HG03432 (cell line): ENCODE results near the gene ME3.
"Not testable (repeated sequence)": the region's sequence is repeated elsewhere in the genome, so short reads cannot be mapped to it uniquely, and the experiment has no call there.

Experiments
- ATAC-seq: cut with Tn5 transposase; IDR thresholded peaks from one replicate; pipeline ENCODE4 v1.9.1; 2021; ENCODE audit warnings: mild to moderate bottlenecking, moderate library complexity; ENCODE audit not compliant: unreplicated experiment

The ME3 gene

GRCh38 chr11:86666193-86666592 is 6.2 kb downstream of the ME3 start:
- ATAC-seq, result no peak

GRCh38 chr11:86664930-86665329 is 7.5 kb downstream of the ME3 start:
- ATAC-seq, result no peak

DNA sequence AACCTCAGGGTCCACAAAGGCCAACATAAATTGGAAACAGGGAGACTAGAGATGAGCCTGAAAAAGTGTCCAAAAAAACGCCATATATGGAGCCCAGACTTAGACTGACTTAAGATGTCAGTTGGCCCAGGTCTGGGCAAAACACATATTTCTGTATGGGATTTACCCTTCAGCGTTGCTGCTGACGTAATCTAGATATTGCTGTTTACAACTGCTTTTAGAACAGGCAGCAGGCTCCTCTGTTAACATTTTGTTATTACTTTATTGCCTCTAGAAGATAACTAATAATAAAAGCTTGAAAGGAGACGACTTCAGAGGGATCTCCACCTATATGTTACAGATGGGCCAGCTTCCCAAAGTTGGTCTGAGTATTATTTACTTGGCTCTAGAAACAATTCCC is 8.7 kb downstream of the ME3 start:
- ATAC-seq, result no peak

DNA sequence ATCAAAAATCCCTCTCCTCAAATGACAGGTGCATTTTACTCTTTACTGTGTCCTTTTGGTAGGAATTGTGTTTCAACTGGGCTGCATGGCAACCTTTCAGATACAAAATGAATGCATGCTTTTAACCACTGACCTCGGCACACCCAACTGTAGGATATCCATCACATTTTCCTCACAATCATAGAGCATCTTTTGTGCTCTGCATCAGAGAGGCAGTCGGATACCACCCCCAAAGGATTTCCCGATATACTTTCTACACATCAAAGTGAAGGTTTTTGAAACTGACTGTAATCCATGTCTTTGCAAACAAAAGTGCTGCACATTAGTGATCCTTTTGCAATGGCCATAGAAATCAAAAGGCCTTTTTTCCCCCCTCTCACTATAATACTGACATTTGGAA is 9.1 kb downstream of the ME3 start:
- ATAC-seq, result no peak

DNA sequence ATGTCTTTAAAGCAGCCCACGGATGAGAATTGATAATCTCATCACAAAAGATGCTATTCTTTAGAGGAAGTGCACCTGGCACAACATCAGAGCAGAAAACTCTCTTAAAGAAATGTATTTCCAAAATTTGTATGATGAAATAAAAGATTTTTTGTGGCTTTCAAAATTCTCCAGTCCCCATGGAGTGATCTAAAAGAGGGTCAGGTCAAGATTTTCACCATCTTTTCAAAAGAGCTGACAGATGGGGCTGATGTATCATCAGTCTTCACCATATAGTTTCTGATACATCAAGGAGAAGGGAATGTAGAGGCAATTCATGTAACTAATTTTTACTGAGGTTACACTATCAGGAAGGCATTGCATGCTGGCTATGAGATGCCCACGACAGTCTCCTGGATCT is 11.7 kb downstream of the ME3 start:
- no peak for ATAC-seq

DNA sequence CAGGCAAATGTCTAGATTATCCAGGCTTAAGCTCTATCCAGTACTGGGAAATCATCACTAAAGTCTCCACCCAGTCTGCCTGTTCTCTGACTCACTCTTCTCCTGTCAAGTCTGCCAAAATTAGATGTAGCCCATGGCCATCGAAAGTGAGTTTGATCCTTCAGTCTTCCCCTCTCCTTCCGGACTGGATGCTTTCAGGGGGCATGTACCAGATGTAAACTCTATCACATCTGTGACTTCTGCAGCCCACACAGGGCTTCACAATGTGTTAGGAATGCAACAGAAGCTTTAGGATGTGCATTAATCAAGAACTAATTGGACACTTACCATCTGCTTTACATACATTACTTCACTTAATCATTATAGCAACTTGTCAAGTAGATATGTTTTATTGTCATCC is 12.3 kb downstream of the ME3 start:
- ATAC-seq, result no peak

DNA sequence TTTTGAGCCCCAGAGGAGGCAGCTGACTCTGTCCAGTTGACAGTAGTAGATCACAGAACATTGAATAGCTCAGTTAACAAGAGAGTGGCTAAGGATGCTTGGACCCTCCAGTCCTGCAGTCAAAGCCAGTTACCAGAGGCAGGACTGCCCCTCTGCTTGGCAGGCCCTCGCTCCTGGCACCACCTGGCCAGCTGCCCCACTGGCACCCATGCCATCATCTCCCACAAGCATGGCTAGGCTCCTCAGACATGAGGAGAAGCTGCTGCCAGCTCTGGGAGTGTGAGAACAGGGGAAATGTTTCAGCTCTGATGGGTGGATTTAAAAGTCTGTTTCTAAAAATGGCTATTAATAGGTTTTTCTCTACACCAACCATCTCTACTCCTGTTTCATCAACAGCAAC is 13.9 kb downstream of the ME3 start:
- ATAC-seq, result no peak

DNA sequence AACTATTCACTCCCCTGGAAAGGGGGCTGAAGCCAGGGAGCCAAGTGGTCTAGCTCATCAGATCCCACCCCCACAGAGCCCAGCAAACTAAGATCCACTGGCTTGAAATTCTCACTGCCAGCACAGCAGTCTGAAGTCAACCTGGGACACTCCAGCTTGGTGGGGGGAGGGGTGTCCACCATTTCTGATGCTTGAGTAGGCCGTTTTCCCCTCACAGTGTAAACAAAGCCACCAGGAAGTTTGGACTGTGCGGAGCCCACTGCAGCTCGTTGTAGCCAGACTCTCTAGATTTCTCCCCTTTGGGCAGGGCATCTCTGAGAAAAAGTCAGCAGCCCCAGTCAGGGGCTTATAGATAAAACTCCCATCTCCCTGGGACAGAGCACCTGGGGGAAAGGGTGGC is 27.2 kb downstream of the ME3 start:
- ATAC-seq, result not testable (repeated sequence)

DNA sequence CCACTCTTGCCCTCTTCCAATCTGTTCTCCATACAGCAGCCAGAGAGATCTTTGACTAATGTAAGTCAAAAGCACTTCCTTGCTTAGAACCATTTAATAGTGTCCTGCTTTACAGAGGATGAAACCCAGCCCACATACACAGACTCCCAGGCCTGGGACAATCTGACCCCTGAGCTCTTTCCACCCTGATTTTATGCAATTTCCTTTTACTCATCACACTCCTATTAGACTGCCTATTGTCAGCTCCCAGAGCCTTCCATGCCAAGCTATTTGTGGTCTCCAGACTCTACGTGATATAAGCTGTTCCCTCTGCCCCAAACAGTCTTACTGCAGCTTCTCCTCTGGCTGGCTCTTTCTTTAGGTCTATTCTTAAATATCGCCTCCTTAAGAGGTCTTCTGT is 28.1 kb downstream of the ME3 start:
- ATAC-seq, result no peak

DNA sequence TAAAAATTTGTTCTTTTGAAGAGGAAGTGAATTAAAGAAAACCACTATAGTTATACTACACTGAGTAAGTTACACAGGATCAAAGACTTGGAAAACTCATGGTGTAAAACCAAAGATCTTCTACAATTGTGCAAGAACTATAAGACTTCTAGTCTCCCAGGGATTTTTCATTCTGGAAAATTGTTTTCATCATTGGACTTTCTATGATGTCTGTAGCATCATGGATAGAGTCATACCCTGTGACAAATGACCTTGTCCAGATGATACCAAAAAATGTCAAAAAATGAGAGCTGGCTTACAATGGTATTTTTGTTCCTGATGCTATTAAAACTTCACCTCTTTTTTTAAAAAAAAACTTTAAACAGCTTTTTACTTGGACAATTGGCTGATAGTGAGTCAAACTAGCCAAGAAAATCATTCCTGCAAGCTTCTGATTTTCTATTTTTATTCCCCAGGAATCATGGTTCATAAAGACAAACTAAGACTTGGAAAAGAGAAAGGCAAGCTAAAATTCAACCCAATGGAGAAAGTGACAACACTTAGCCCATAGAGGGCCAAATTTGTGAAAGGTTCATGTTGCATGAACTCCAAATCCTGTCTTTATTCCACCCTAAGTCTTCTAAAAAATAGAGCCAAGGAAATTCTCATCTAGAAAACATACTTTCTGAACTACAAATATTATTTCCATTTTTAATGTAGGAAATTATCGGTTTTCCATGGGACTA is 30.7 kb downstream of the ME3 start:
- ATAC-seq, result no peak

DNA sequence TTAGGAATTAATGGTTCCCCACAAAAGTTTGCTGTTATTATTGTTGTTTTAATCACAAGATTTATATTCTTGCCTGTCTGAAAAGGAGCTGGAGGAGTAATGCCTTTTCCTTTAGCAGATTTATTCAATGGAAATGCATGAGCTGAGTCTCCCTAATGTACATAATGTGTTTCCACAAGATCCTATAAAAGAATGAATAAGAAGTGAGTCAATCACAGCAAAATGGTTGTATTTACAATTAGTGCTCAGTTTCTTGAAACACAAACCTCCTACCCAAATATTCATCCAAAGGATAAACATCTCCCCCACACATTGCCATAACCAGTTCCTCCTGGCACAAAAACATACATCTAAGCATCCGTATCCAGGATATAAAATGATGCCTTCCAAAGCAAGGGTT is 33.3 kb downstream of the ME3 start:
- ATAC-seq, result no peak

DNA sequence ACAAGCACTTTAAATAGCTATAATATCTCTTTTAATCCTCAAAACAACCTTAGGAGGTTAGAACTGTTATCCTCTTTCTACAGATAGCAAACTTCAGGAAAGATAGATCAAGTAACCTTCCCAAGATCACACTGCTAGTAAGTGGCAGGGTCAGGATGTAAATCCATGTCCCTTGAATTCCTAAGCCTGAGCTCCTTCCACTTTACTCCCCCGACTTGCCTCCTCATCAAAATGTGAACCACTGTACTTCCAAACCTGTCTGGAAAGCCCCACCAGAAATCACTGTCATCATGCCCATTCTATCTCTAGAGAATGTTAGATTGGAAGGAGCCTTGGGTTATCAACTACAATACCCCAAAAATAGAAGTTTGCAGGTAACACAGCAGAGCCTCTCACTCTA is 33.7 kb downstream of the ME3 start:
- ATAC-seq, result no peak

- peak; percentile 63 for ATAC-seq
These were observed 34.4 kb downstream of the ME3 start for GRCh38 chr11:86637988-86638387.

GRCh38 chr11:86636275-86636674 is 36.1 kb downstream of the ME3 start:
- ATAC-seq, result no peak

DNA sequence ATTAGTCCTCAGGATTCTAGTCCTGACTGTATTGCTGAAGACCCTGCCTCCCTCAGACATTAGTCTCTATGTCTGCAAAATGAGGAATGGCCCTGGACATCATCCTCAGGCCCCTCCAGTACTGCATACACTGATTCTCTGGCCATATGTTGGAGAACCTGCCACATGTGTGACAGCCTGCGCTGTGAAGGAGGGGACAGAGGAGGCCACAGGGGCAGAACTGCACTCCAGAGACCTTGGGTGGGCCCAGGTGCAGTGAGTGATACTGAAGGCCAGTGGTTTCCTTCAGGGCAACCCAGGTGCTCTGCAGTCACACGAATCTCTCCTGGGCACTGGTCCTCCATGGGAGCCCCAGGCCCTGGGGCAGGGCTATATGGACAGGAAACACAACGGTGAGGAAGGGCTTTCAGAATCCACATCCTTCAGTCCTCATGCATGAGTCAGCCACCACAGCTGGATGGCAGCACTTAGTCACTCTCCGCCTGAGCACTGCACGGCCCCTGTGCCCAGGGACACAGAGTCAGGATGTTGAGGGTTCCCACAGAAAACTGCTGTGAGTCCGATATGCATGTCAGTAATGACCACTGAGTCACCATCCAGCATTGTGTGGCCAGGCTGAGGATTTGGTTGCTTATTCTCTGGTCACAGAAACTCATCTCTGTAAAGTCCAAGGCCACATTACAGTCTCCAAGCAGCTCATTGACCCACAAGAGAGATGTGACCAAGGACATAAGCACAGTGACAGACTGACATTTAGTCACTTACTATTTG is 39.7 kb downstream of the ME3 start:
- peak; percentile 87 for ATAC-seq

- ATAC-seq, result no peak
These were observed 42.0 kb downstream of the ME3 start for GRCh38 chr11:86630229-86630981.

GRCh38 chr11:86629045-86629706 is 43.2 kb downstream of the ME3 start:
- no peak for ATAC-seq

DNA sequence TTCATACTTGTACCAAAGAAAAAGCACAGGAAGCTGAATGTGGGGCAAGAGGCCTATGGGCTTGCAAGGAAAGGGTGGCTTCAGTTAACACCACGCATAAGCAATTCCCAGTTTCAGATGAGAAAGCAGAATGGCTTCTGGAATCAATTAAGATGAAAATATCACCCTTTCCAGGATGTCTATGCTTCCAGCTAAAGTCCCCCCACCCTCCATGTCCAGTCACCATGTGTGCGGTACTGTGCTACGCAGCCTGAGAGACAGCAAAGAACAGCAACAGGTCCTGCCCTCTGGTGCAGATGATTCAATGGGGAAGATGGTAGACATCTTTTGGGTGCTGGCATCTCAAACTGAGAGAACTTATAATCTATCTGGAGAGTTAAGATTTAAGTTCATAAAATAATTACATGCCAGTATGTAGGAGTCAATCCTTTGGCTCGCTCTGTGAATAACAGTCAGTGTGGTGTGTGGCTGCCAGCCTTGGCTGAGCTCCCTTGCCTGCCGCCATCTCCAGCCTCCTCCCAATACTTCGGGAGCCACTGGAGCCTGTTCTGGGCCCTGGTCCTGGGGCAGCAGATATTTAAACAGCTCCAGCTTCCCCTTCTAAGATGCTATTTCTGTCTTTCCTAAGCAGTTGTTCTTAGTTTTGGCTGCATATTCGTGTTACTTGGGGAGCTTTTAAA is 44.5 kb downstream of the ME3 start:
- ATAC-seq, result no peak

- ATAC-seq, result no peak
These were observed 46.4 kb downstream of the ME3 start for GRCh38 chr11:86625981-86626380.

GRCh38 chr11:86625544-86625943 is 46.9 kb downstream of the ME3 start:
- peak; percentile 73 for ATAC-seq

DNA sequence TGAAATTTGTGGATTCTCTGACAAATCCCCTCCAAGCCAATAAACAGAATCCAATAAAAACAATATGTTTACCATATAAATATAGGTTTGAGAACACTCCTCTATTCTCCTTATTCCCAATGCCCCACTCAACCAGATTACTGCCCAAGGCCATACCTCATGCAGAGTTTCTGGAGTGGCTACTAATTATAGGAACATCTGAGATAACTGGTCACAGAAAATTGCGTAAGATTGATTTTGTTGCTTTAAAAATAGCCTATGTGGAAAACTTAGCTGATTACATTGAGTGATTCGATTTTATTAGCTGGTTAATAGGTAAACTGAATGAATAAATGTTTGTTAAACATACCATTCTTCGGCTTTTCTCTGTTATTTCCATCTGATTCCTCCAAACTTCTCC is 48.0 kb downstream of the ME3 start:
- ATAC-seq, result no peak
